H1 (cell line): ENCODE measurements around the gene SLC2A2. TPM values are rescaled to one million over a fixed set of nuclear protein-coding genes. Genes with fewer than 3 reads are reported as not detected.

Experiments used
- CTCF ChIA-PET: fragments of 300-600 bp; sonication (Branson Sonifier 250); formaldehyde crosslinking; loops from one replicate; lab custom pipeline; 2021; ENCODE audit not compliant: partially characterized antibody; lab: Charles Lee
- POLR2A ChIA-PET: fragments of 300-600 bp; sonication (Branson Sonifier 250); formaldehyde crosslinking; loops from one replicate; lab custom pipeline; 2021; ENCODE audit warnings: inconsistent platforms; ENCODE audit not compliant: partially characterized antibody; lab: Charles Lee
- DNase-seq, 2 experiments: peaks; one replicate each; pipeline versions ENCODE4 v3.0.0 to v3.0.0-alpha.2; 2010 to 2022; ENCODE audit warnings: low spot score in 2 of 2, low read depth in 1 of 2, mixed read lengths in 1 of 2
- FAIRE-seq: peaks from 2 replicates; lab custom pipeline; 2011; peaks lifted over from hg19 to GRCh38; lab: Jason Lieb, UNC
- H2AFZ ChIP-seq: 2 replicates; pipeline ENCODE4 v1.8.1; 2012; ENCODE audit warnings: low read length, inconsistent platforms
- H2AK5ac ChIP-seq: 2 replicates; pipeline ENCODE4 v1.6.1; 2013; ENCODE audit warnings: low read depth, low read length
- H2BK120ac ChIP-seq: replicated peaks from 2 replicates; pipeline ENCODE3; 2013; ENCODE audit warnings: low read depth, low read length, inconsistent platforms
- H2BK12ac ChIP-seq: 2 replicates; pipeline ENCODE4 v1.6.1; 2013; ENCODE audit warnings: low read depth, low read length
- H2BK15ac ChIP-seq: 2 replicates; pipeline ENCODE4 v1.6.1; 2013; ENCODE audit warnings: low read length
- H2BK20ac ChIP-seq: 2 replicates; pipeline ENCODE4 v1.6.1; 2013; ENCODE audit warnings: low read length
- H2BK5ac ChIP-seq: 2 replicates; pipeline ENCODE4 v1.6.1; 2013; ENCODE audit warnings: low read depth, low read length
- H3K14ac ChIP-seq: 2 replicates; pipeline ENCODE4 v1.6.1; 2013; ENCODE audit warnings: inconsistent platforms; ENCODE audit not compliant: insufficient read length
- H3K18ac ChIP-seq: 2 replicates; pipeline ENCODE4 v1.6.1; 2013; ENCODE audit warnings: low read length; ENCODE audit errors: extremely low read depth
- H3K23ac ChIP-seq: 2 replicates; pipeline ENCODE4 v1.6.1; 2013; ENCODE audit warnings: inconsistent platforms; ENCODE audit not compliant: insufficient read length
- H3K23me2 ChIP-seq: 2 replicates; pipeline ENCODE4 v1.6.1; 2013; ENCODE audit warnings: low read depth, low read length
- H3K27ac ChIP-seq: 2 replicates; pipeline ENCODE4 v1.6.1; 2011; ENCODE audit warnings: low read depth, low read length, inconsistent platforms
- H3K27me3 ChIP-seq, 4 experiments: replicated peaks in 1 of 4; 1 replicate in 1 of 4; 2 replicates in 3 of 4; pipeline versions ENCODE4 v1.6.1 to v1.8.1; 2011 to 2013; ENCODE audit warnings: low read length in 3 of 4, mild to moderate bottlenecking in 3 of 4, inconsistent platforms in 2 of 4, mixed read lengths in 2 of 4, moderate library complexity in 1 of 4; ENCODE audit not compliant: control insufficient read depth in 3 of 4, insufficient read depth in 3 of 4; ENCODE audit errors: extremely low read depth in 1 of 4
- H3K36me3 ChIP-seq, 4 experiments: 2 replicates each; pipeline versions ENCODE4 v1.6.1 to v1.8.1; 2011 to 2013; ENCODE audit warnings: mild to moderate bottlenecking in 4 of 4, low read length in 3 of 4, moderate library complexity in 2 of 4, control low read depth in 1 of 4, inconsistent platforms in 1 of 4; ENCODE audit not compliant: insufficient read depth in 4 of 4, control insufficient read depth in 2 of 4
- H3K4ac ChIP-seq: replicated peaks from 2 replicates; pipeline ENCODE3; 2013; ENCODE audit warnings: low read length, low read depth, mixed read lengths, inconsistent platforms; ENCODE audit not compliant: insufficient read length
- H3K4me1 ChIP-seq, 4 experiments: replicated peaks in 1 of 4; 1 replicate in 1 of 4; 2 replicates in 3 of 4; pipeline versions ENCODE4 v1.6.1 to v1.8.1; 2011 to 2013; ENCODE audit warnings: low read length in 3 of 4, inconsistent platforms in 2 of 4, mixed read lengths in 1 of 4; ENCODE audit not compliant: insufficient read depth in 4 of 4, control insufficient read depth in 3 of 4
- H3K4me2 ChIP-seq, 2 experiments: 2 replicates each; pipeline versions ENCODE4 v1.6.1 to v1.8.1; 2011 to 2013; ENCODE audit warnings: low read depth in 2 of 2, low read length in 2 of 2, control low read depth in 1 of 2, inconsistent platforms in 1 of 2, mild to moderate bottlenecking in 1 of 2; ENCODE audit not compliant: insufficient read depth in 1 of 2
- H3K4me3 ChIP-seq, 4 experiments: fragments of 200-600, 300-600 bp in 1 of 4; sonication (generic), shearing (Covaris generic), sonication (Bioruptor Twin) in 1 of 4; 2 replicates each; pipeline versions ENCODE4 v1.5.1 to v1.8.1; 2011 to 2016; ENCODE audit warnings: low read length in 4 of 4, low read depth in 3 of 4, control low read depth in 2 of 4, inconsistent platforms in 2 of 4, mild to moderate bottlenecking in 2 of 4, mixed read lengths in 1 of 4, moderate library complexity in 1 of 4; ENCODE audit not compliant: insufficient read depth in 2 of 4; ENCODE audit errors: extremely low read depth in 1 of 4
- H3K56ac ChIP-seq: replicated peaks from 2 replicates; pipeline ENCODE3; 2013; ENCODE audit warnings: low read depth, mild to moderate bottlenecking, mixed read lengths, low read length, inconsistent platforms; ENCODE audit not compliant: insufficient read length
- H3K79me1 ChIP-seq: 2 replicates; pipeline ENCODE4 v1.6.1; 2013; ENCODE audit warnings: low read depth, low read length, control low read depth
- H3K79me2 ChIP-seq, 2 experiments: 2 replicates each; pipeline versions ENCODE4 v1.6.1 to v1.8.1; 2012 to 2013; ENCODE audit warnings: low read length in 2 of 2, mild to moderate bottlenecking in 2 of 2, inconsistent platforms in 1 of 2; ENCODE audit not compliant: insufficient read depth in 2 of 2, control insufficient read depth in 1 of 2
- H3K9ac ChIP-seq, 4 experiments: replicated peaks in 1 of 4; 1 replicate in 1 of 4; 2 replicates in 3 of 4; pipeline versions ENCODE4 v1.6.1 to v1.8.1; 2011 to 2013; ENCODE audit warnings: low read depth in 3 of 4, low read length in 3 of 4, control low read depth in 2 of 4, mild to moderate bottlenecking in 2 of 4, moderate library complexity in 2 of 4, inconsistent platforms in 1 of 4; ENCODE audit errors: extremely low read depth in 1 of 4
- H3K9me3 ChIP-seq, 2 experiments: 2 replicates each; pipeline versions ENCODE4 v1.6.1 to v1.8.1; 2012 to 2013; ENCODE audit warnings: mild to moderate bottlenecking in 2 of 2, moderate library complexity in 2 of 2, control low read depth in 1 of 2, inconsistent platforms in 1 of 2, low read depth in 1 of 2, low read length in 1 of 2, mixed read lengths in 1 of 2; ENCODE audit not compliant: insufficient read depth in 2 of 2
- H4K20me1 ChIP-seq, 2 experiments: replicated peaks in 1 of 2; 2 replicates each; pipeline versions ENCODE3 to v1.8.1; 2011 to 2013; ENCODE audit warnings: inconsistent platforms in 2 of 2, low read length in 2 of 2, mild to moderate bottlenecking in 1 of 2; ENCODE audit not compliant: insufficient read depth in 2 of 2, control insufficient read depth in 1 of 2
- H4K5ac ChIP-seq: 2 replicates; pipeline ENCODE4 v1.6.1; 2013; ENCODE audit warnings: low read length, low read depth, mixed read lengths, inconsistent platforms; ENCODE audit not compliant: insufficient read length
- H4K8ac ChIP-seq: 2 replicates; pipeline ENCODE4 v1.8.0; 2013; ENCODE audit warnings: mild to moderate bottlenecking, moderate library complexity, low read length, inconsistent platforms; ENCODE audit not compliant: insufficient read depth; ENCODE audit errors: extremely low read depth
- H4K91ac ChIP-seq: replicated peaks from 2 replicates; pipeline ENCODE3; 2013; ENCODE audit warnings: low read length, mixed read lengths, inconsistent platforms; ENCODE audit not compliant: insufficient read length
- ATF3 ChIP-seq: IDR thresholded peaks from 2 replicates; pipeline ENCODE4 v1.6.1; 2011; ENCODE audit warnings: low read depth, mild to moderate bottlenecking, low read length; ENCODE audit not compliant: insufficient read depth
- BCL11A ChIP-seq, 2 experiments: IDR thresholded peaks; one replicate each; pipeline ENCODE4 v1.6.1; 2011; ENCODE audit warnings: low read depth in 2 of 2, low read length in 2 of 2, mild to moderate bottlenecking in 2 of 2
- CBX5 ChIP-seq: fragments of 300-800, 300-1000 bp; sonication (generic); IDR thresholded peaks from 2 replicates; pipeline ENCODE4 v1.7.1; 2016; ENCODE audit warnings: antibody characterized with exemption, low read length, low read depth
- CTBP2 ChIP-seq: IDR thresholded peaks from 2 replicates; pipeline ENCODE4 v1.7.0; 2011; ENCODE audit warnings: borderline replicate concordance, mild to moderate bottlenecking, moderate library complexity, mixed read lengths, low read length; ENCODE audit not compliant: insufficient read depth, insufficient read length
- HDAC2 ChIP-seq, 2 experiments: fragments of 300-600 bp in 1 of 2; sonication (generic) in 1 of 2; IDR thresholded peaks; 2 replicates each; pipeline ENCODE4 v1.6.1; 2011 to 2012; ENCODE audit warnings: low read depth in 2 of 2, low read length in 2 of 2, mild to moderate bottlenecking in 2 of 2, moderate library complexity in 2 of 2, borderline replicate concordance in 1 of 2, inconsistent platforms in 1 of 2
- MAFK ChIP-seq: IDR thresholded peaks from 2 replicates; pipeline ENCODE4 v1.6.1; 2012; ENCODE audit warnings: low read depth, mild to moderate bottlenecking, improper control_type of control experiment, low read length
- MAX ChIP-seq: IDR thresholded peaks from 2 replicates; pipeline ENCODE4 v1.6.1; 2012; ENCODE audit warnings: inconsistent platforms
- RBBP5 ChIP-seq: IDR thresholded peaks from 2 replicates; pipeline ENCODE4 v1.7.1; 2012; ENCODE audit warnings: low read depth, mild to moderate bottlenecking, inconsistent platforms, low read length, moderate library complexity, borderline replicate concordance
- SP2 ChIP-seq: IDR thresholded peaks from 2 replicates; pipeline ENCODE4 v1.6.1; 2012; ENCODE audit warnings: mild to moderate bottlenecking, low read length, inconsistent platforms
- SP4 ChIP-seq: IDR thresholded peaks from 2 replicates; pipeline ENCODE4 v1.6.1; 2012; ENCODE audit warnings: low read length, inconsistent platforms
- TEAD4 ChIP-seq: IDR thresholded peaks from 2 replicates; pipeline ENCODE4 v1.6.1; 2012; ENCODE audit warnings: low read depth, low read length, inconsistent platforms, mixed read lengths
- WGBS, 2 experiments: shearing (Covaris generic) in 1 of 2; methylation state at CpG; one replicate each; pipeline versions ENCODE4 v1.1.6 to v1.1.7; 2013 to 2015; ENCODE audit warnings: low lambda C conversion rate in 2 of 2, mixed read lengths in 2 of 2, inconsistent platforms in 1 of 2, low coverage in 1 of 2, missing lambda C conversion rate in 1 of 2; ENCODE audit not compliant: insufficient replicate concordance in 2 of 2, insufficient coverage in 1 of 2, insufficient read length in 1 of 2; ENCODE audit errors: extremely low coverage in 1 of 2, missing lambda C conversion rate in 1 of 2; 5-methylcytosine and 5-hydroxymethylcytosine counted together
- polyA plus RNA-seq, 7 experiments: library from polyadenylated mRNA; depleted of rRNA in 3 of 7; stranded (reverse) in 5 of 7; unstranded in 2 of 7; fragments of >200 nt in 5 of 7; fragments of 200-250 nt in 2 of 7; gene quantifications; 1 replicate in 5 of 7; 2 replicates in 1 of 7; 4 replicates in 1 of 7; pipeline versions ENCODE4 v1.2.1 to v1.2.3, GENCODE V29; 2011 to 2013; ENCODE audit warnings: missing spikeins in 2 of 7, mixed read lengths in 2 of 7
- total RNA-seq: library from RNA; stranded (reverse); fragmentation: NEBNext Ultra II Directional; extraction: Animal tissue kit (Norgen Biotek cat#: 25700); gene quantifications from 2 replicates; pipeline ENCODE4 v1.2.1, GENCODE V29; 2021

The SLC2A2 gene
- total and polyA plus RNA-seq, 2 of the 8 experiments (the other 6 are each of a cell fraction or from before 2014, with no cell fraction given): not detected

DNA sequence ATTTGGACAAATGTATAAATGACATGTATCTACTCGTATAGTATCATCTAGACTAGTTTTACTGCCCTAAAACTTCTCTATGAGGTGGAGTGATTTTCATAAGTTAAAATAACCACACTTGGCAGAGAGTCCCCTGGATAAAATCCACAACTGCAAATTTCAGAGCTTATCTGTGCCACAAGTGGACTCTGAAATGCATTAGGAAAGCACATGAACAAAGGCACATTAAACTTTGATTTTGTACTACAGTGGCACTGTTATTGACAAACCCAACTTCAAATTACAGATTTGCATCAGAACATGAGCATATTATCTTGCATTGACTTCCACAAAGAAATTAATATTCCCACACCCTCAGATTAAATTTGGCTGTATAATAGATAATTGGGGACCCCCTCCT, 60.0 kb downstream of the SLC2A2 start:
- H3K4me1 ChIP-seq: peaks cover 0 to 3% (median 0%) of the 10 kb centered on the region in 4 experiments; a peak in 1 of 7 replicates
- no peak overlapping the region for H4K5ac ChIP-seq
- no peak overlapping the region for H3K27ac ChIP-seq
- no peak overlapping the region for H2BK12ac ChIP-seq
- CTCF ChIA-PET: interaction anchor here (1.0 to 1.5 kb wide), 5 partner anchors 8 to 863 kb away, joined by 3 to 4 read pairs (median 3); no protein-coding TSS in a partner anchor
- H3K14ac ChIP-seq: no peak overlapping the region
- FAIRE-seq (no peak), DNase-seq (no peak)
- no peak overlapping the region for H3K4me3 ChIP-seq
- H3K9me3 ChIP-seq: no peaks in the 10 kb centered on the region
- no peak overlapping the region for H4K91ac ChIP-seq
- no peak overlapping the region for H3K18ac ChIP-seq
- no peak overlapping the region for H3K4ac ChIP-seq
- H4K20me1 ChIP-seq: no peaks in the 10 kb centered on the region
- no peaks in the 10 kb centered on the region for H3K79me2 ChIP-seq
- 94% methylated on average over 1 of the region's 1 CpG; no CpG with 5 or more reads in 1 of the 2 experiments for WGBS, 2 experiments
- no peak overlapping the region for H3K4me2 ChIP-seq
- TF ChIP-seq SP2 (no peak), TEAD4 (no peak), CTBP2 (no peak), BCL11A (IDR thresholded peaks at IDR 0.05; ENCODE audit: low read depth in 2 of 2, low read length in 2 of 2) (no peak), CBX5 (no peak), MAX (no peak), SP4 (no peak), RBBP5 (no peak), ATF3 (no peak), HDAC2 (IDR thresholded peaks at IDR 0.05; ENCODE audit: borderline replicate concordance in 1 of 2, low read depth in 2 of 2, low read length in 2 of 2) (no peak), MAFK (no peak)
- no peak overlapping the region for H2BK120ac ChIP-seq
- no peaks in the 10 kb centered on the region for H3K79me1 ChIP-seq
- H4K8ac ChIP-seq: no peak overlapping the region
- no peak overlapping the region for H2AK5ac ChIP-seq
- no peak overlapping the region for H3K56ac ChIP-seq
- H2AFZ ChIP-seq: no peak overlapping the region
- POLR2A ChIA-PET: no interaction called here
- H3K23ac ChIP-seq: no peak overlapping the region
- no peaks in the 10 kb centered on the region for H3K36me3 ChIP-seq
- H2BK15ac ChIP-seq: no peak overlapping the region
- no peaks in the 10 kb centered on the region for H3K27me3 ChIP-seq
- no peak overlapping the region for H2BK5ac ChIP-seq
- no peak overlapping the region for H3K9ac ChIP-seq
- H2BK20ac ChIP-seq: no peak overlapping the region
- H3K23me2 ChIP-seq: no peaks in the 10 kb centered on the region
